LNCaP clone FGC (cell line): Measurements from ENCODE around the gene CDK6.

Experiments used
- DNase-seq: peaks from one replicate; pipeline ENCODE4 v3.0.0-alpha.2; 2011; ENCODE audit warnings: low read depth
- H3K4me3 ChIP-seq: 2 replicates; pipeline ENCODE4 v1.5.1; 2011; ENCODE audit warnings: mild to moderate bottlenecking, low read depth, low read length, control low read depth
- TF ChIP-seq, protein P1 (sequence below): IDR thresholded peaks from 2 replicates; pipeline ENCODE4 v1.5.1; 2012; ENCODE audit warnings: mild to moderate bottlenecking; ENCODE audit not compliant: control insufficient read depth, insufficient read depth; ENCODE audit errors: extremely low read depth

Gene CDK6

DNA sequence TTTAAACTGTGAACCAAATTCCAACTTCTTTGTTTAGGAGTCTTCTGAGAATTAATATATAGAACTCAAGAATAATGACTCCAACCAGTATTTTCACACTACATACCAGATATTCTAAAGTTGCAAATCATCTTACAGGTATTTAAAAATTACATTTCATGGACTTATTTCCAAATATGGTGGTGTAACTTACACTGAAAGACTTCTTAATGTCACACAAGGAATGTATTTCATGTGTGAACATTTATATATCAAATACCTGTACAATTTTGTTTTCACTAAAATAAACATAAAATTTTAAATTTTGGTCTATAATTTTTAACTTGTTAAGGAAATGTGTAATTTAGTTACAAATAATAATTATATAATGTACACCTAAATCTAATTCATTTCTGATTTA, 2.6 kb upstream of the CDK6 start:
- TF ChIP-seq, protein P1, sequence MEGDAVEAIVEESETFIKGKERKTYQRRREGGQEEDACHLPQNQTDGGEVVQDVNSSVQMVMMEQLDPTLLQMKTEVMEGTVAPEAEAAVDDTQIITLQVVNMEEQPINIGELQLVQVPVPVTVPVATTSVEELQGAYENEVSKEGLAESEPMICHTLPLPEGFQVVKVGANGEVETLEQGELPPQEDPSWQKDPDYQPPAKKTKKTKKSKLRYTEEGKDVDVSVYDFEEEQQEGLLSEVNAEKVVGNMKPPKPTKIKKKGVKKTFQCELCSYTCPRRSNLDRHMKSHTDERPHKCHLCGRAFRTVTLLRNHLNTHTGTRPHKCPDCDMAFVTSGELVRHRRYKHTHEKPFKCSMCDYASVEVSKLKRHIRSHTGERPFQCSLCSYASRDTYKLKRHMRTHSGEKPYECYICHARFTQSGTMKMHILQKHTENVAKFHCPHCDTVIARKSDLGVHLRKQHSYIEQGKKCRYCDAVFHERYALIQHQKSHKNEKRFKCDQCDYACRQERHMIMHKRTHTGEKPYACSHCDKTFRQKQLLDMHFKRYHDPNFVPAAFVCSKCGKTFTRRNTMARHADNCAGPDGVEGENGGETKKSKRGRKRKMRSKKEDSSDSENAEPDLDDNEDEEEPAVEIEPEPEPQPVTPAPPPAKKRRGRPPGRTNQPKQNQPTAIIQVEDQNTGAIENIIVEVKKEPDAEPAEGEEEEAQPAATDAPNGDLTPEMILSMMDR: no peak
- H3K4me3 ChIP-seq: no peak overlapping the region
- DNase-seq: no peak

DNA sequence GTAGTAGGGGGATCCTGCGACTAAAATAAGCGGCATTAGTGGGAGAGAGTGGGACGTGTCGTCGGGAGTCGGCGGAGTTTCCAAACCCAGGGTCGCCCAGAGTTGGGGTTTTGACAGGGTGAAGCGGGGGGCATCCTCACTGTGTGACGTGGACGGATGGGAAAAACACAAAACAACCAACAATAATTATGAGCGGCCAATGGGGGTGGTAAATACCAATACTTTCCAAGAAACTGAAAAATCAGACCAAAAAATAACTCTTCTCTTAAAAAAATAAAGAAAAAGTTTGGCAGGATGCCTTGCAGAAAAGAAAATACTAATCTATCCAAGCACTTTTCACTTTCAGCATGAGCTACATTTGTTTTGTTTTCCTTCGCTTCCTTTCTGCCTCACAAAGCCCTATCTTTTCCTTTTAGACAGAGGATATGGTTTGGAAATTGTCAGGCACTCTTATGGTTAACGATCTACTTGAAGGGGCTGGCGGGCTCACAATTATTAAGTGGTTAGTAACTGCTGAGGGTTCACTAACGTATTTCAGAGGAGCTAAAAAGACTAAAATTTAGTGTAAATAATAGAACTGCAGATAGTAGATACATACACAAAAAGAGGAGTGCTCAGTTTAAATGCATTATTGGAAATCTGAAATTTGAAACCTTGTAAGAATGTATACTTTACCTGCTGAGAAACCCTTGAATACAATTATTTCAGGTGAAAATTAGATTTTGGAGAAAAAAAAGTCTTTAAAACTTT, 802 bp upstream of the CDK6 start:
- TF ChIP-seq, protein P1: no peak
- no peak for DNase-seq

DNA sequence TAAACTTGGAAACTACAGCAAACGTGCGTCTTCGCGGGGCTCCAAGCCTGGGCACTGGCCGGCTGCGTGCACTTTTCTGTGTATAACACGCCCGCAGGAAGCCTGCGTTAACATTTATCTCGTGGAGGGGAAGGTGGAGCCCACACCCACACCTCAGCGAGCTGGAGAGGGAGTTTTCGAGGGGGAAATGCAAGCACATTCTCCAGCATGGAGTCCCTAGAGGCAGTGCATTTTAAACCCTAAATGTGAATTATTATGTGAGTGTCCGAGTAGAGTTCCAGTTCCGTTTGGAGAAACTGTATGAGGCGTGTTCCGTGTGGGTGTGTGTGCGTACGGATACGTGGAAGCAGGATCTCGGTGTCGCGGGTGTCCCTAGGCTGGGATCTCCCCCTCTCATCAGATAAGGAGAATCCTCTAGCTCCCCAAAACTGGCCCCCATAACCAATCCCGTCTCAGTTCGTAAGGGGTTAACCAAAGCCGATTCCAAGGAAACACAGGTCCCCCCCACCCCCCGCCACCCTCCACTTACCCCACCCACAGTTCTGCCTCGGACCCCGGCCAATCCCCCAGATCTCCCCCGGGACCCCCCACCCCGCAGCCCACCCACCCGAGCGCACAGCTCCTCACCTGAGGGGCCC, 403 bp downstream of the CDK6 start:
- H3K4me3 ChIP-seq: peak overlapping the region; percentile 17; the same call in 1 of the 2 replicates
- no peak for DNase-seq
- TF ChIP-seq, protein P1: no peak

More for the DNA sequence above, 802 bp upstream of the CDK6 start:
- no peak overlapping the region for H3K4me3 ChIP-seq

DNA sequence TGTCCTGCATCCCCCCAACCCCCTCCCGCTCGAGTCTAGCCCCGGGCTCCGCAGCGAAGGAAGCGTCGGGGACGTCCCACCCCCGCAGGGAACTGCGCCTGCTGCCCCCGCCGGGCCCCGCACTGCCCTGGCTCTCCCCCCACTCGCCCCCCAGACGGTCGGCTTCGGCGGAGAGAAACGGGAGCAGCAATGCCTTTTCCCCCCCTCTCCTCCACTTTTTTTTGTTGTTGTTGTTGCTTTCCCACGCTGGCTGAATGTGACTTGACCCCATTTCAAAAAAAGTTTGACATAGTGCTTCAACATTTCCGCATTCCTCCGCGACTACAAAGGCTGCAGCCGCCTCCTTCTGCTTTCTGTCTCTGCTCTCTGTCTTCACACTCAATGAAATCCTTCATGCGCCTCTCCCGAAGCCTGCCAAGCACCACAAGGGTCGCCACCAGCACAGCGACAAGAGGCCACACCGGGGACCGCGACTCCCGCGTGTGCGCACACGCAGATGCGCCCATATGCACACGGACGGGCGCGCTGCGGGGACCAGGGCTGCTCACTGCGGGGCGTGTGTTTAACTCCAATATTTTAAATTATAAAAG, 1.0 kb downstream of the CDK6 start:
- no peak for DNase-seq
- H3K4me3 ChIP-seq: peak overlapping the region; percentile 17; the same call in 1 of the 2 replicates
- TF ChIP-seq, protein P1: no peak

DNA sequence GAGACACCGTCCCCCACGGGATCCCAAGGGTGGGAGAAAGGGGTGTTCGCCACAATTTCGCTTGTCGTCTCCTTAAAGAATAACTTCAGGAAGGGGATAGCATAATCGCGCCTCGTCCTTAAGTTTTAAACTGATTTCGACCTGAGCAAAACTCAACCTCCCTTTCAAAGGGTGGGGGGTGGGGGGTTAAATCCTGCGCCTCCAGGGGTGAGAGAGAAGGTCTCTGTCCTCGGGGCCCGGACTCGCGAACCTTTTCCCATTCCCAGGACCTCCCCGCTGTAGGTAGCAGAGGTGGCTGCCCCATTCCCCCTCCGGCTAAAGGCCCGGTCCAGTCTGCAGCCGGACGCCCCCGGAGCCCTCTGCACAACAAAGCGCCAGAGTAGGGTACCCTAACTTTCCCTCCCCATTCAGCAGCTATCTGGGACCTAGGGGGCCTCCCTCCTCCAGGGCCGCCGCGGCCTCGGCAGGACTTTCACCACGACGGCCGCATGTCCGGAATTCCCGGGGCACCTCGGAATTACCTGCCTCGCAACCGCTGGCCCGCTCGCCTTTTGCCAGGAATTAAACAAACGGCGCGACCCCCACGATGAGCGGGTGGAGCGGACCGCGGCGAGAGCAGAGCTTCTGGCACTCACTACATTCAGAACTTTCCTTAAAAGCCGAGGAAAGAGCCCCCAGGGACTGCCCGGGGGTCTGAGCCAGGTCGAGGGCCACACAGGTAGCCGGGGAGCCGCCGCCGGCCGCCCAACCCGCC, 1.7 kb downstream of the CDK6 start:
- TF ChIP-seq, protein P1: no peak
- DNase-seq: no peak
- H3K4me3 ChIP-seq: peak overlapping the region; percentile 51

DNA sequence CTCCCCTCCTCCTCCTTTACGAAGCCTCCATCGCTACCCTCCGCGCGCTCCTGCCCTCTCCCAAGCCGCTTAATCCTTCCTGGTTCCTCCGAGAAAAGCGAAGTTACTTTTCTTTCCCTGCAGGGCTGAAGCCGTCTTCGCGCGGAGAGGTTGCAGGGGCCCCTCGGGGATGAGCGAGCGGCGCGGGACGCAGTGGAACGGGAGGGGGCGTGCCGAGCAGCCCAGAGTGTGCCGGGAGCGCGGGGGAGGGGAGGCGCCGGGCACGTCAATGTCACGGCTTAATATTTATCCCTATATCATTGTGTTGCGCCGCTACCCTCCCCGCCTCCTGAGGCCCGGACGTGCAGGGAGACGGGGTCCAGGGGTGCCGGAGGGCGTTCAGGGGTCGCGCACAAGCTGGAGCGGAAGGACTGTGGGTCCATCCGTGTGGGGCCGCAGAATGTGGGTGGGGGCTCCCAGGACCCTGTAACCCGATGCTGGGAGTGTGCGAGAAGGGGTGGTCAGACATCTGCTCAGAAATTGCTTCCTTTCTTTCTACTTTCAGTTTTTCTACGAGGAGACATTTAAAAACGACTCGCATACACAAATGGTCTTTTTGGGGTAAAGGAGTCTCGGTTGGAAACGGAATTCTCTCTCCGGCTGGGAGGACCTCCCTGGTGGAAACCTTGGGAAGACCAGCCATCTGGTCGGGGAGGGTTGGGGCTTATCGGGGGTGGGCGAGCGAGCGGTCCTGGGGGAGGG, 2.4 kb downstream of the CDK6 start:
- DNase-seq: no peak
- peak overlapping the region; percentile 51 for H3K4me3 ChIP-seq
- TF ChIP-seq, protein P1: 0 out of 2 replicates have a peak, but pooled peaks have one; percentile 38
